ENCODE data around the gene CD63.

CD63 gene

DNA sequence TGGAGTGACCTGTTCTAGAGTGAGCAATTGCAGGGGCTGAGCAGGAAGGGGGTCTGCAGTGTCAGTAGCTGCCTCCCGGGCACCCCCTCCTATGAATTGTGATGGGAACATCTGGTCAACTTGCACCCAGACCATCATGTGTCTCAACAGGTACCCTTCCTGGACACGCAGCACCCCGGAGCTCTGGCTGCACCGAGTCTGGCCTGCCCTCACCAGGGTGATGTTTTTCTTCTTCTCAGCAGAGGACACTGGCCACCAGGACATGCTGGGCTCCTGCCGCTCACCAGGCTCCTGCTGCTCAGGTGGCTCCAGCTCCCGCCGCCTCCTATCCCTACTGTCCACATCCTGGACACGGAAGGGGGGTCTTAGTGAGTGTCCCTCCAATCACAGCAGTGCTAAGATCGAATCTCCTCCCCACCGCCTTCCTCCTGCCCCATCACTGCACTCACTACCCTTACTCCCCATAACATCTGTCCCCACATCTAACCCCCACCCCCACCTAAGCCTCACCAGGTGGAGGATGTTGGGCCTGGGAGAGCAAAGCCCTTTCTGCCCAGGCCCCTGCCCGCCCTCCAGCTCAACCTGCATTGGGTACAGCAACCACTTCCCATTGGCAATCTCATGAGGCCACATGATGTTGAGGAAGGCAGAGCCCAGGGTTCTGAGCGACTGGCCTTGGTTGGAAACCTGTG, 36.0 kb downstream of the CD63 start:
- TF ChIP-seq, protein P1, sequence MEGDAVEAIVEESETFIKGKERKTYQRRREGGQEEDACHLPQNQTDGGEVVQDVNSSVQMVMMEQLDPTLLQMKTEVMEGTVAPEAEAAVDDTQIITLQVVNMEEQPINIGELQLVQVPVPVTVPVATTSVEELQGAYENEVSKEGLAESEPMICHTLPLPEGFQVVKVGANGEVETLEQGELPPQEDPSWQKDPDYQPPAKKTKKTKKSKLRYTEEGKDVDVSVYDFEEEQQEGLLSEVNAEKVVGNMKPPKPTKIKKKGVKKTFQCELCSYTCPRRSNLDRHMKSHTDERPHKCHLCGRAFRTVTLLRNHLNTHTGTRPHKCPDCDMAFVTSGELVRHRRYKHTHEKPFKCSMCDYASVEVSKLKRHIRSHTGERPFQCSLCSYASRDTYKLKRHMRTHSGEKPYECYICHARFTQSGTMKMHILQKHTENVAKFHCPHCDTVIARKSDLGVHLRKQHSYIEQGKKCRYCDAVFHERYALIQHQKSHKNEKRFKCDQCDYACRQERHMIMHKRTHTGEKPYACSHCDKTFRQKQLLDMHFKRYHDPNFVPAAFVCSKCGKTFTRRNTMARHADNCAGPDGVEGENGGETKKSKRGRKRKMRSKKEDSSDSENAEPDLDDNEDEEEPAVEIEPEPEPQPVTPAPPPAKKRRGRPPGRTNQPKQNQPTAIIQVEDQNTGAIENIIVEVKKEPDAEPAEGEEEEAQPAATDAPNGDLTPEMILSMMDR (IDR thresholded peaks at IDR 0.05; ENCODE audit: low read depth, low read length): no peak
- DNase-seq (ENCODE audit: extremely low read depth, low read depth): no peak

DNA sequence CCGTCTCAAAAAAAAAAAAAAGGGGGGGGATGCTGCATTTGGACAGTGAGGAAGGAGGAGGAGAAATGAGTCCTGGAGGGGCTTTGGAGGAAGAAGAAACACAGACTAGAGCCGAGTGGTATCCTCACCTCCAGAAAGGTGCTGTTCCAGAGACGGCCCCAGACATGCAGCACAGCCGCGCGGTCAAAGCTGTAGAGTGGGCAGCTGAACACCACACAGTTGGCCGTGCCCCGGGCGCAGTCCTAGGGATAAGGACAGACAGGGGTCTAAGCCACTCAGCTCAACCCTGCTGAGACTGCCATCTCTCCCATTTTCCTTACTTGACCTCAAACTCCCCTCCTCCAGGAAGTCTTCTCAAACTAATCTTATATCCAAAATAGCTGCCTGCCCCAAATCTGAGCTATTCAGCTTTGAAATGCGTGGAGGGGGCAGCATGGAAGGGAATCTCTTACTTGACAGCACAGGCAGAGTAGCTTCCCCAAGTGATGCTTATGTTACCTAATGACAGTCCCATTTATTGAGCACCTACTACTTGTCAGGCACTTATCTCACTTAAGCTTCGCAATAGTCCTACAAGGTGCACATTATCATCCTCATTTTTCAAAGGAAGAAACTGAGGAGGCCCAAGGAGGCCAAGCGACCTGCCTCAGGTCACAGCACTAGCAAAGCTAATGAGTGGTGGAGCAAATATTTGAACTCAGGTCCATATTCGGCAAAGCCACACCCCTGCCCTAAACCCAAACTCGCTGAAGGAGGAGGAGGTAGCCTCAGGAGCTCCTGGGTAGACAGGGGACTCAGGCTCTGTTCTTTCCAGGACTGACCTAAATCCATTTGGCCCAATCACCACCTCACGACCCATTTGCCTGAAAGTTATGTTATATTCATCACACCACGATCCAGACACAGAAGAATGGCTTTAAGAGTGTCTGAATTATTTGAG, 39.8 kb downstream of the CD63 start:
- TF ChIP-seq, protein P1 (IDR thresholded peaks at IDR 0.05; ENCODE audit: low read depth, low read length): no peak

DNA sequence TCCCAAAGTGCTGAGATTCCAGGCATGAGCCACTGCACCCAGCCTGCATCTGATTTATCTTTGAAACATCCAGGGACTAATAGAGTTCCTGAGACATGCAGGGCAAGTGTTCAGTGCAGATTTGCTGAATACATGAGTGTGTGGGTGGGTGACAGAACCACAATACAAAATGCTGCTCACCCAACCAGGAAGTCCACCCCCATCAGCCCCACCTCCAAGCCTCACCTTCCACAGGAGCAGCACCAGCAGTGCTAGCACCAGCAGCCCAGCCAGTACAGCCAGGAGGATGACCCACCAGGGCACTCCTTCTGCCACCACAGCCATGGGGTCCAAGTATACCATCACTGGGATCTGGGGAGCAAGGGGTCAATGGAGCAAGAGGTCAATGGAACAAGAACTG, 41.1 kb downstream of the CD63 start:
- no peak for DNase-seq (ENCODE audit: extremely low read depth, low read depth)

More for the DNA sequence above, 39.8 kb downstream of the CD63 start:
- no peak for DNase-seq (ENCODE audit: extremely low read depth, low read depth)

DNA sequence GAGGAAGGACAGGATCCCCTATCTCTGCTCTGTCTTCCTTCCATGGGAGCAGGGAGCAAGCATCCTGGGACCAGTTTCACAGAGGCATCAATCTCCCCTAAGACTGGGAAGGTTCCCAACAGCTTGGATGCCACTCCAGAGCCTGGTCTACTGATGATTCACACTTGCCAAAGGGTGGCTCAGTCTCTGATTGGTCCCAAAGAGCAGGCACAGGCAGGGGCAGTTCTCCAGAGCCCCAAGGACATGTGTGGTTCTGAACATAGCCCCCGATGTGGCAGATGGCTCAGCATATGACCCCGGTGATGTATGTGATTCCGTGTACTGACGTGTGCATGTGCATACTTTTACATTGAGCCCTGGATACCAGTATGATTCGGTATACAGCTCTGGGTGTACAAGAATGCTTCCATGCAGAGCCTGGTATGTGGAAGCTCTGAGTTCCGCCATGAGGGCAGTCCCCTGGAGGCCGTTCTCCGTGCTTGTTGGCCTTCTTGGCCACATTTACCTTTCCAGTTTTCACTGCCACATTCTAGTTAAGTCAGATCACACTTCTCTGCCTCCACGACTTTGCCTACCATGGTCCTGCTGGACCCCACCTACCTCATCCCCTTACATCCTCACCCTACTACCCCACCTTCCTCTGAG, 42.3 kb downstream of the CD63 start:
- TF ChIP-seq, protein P1 (IDR thresholded peaks at IDR 0.05; ENCODE audit: low read depth, low read length): no peak
- DNase-seq (ENCODE audit: extremely low read depth, low read depth): no peak

More for the DNA sequence above, 41.1 kb downstream of the CD63 start:
- TF ChIP-seq, protein P1 (IDR thresholded peaks at IDR 0.05; ENCODE audit: low read depth, low read length): no peak

DNA sequence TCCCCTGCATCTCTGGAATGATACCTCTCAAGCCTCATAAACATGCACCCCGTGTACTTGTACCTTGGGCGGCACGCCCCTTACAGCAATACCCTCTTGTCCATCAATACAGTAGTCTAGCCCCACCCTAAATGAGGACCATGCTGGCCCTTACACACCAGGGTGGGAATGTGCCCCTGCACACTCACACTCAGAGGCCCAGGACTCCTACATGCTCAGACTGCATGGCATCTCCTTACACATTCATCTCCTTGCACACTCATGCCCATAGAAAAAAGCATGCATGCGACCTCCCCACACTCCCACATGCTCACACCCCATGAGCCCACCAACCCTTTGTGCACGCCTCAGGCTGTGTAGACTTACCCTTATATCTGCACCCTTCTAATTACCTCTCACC, 43.1 kb downstream of the CD63 start:
- TF ChIP-seq, protein P1 (IDR thresholded peaks at IDR 0.05; ENCODE audit: low read depth, low read length): no peak

DNA sequence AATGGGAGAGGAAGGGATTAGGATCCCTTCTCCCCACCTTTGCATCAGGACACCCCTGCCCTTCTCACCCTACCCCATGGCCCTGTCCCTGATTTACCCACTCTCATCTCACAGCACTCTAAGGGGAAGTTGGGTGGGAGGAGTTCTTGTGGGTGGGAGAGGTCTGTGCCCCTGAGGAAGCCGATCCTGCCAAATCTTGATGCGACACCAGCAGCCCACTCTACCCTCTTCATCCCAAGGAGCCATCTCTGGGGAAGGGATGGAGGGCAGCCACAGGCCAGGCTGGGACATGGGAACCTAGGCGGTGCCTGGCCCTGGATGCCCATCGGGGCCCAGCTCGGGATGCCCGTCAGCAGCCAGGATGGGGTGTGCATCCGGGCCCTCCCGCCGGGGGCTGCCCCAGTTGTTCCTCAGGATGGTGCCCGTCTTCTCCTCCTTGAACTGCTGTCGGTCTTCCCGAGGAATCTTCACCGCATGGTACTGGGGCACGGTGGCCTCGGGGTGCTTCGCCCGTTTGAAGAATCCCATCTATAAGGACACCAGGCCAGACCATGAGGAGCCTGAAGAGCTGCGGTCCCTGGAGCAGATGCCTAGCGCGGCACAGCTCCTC, 43.9 kb downstream of the CD63 start:
- TF ChIP-seq, protein P1 (IDR thresholded peaks at IDR 0.05; ENCODE audit: low read depth, low read length): no peak
- DNase-seq (ENCODE audit: extremely low read depth, low read depth): no peak

More for the DNA sequence above, 43.1 kb downstream of the CD63 start:
- DNase-seq (ENCODE audit: extremely low read depth, low read depth): no peak
